RWPE1 (cell line): ENCODE results near the gene XXYLT1.
A peak's percentile ranks its signal among the peaks of the same experiment; 100 is the strongest.

ENCODE experiments used
- CTCF ChIA-PET: fragments of 350-600 bp; sonication (Branson Sonifier 250); formaldehyde crosslinking; extraction: SDS; loops from one replicate; lab custom pipeline; 2021; lab: Yijun Ruan, JAX
- POLR2A ChIA-PET: fragments of 400-600 bp; formaldehyde crosslinking; extraction: SDS; loops from one replicate; lab custom pipeline; 2020; ENCODE audit warnings: antibody characterized with exemption; ENCODE audit not compliant: low non-redundant PET; lab: Yijun Ruan, JAX
- DNase-seq: peaks from one replicate; pipeline ENCODE4 v3.0.0; 2012; ENCODE audit warnings: low spot score
- H3K27ac ChIP-seq: fragments of 450-650 bp; 2 replicates; pipeline ENCODE4 v1.5.1; 2017
- TF ChIP-seq, protein P1 (sequence below): fragments of 450-650 bp; conservative IDR thresholded peaks from 2 replicates; pipeline ENCODE4 v1.5.1; 2017; ENCODE audit warnings: low read depth, mild to moderate bottlenecking

The XXYLT1 gene, protein sequence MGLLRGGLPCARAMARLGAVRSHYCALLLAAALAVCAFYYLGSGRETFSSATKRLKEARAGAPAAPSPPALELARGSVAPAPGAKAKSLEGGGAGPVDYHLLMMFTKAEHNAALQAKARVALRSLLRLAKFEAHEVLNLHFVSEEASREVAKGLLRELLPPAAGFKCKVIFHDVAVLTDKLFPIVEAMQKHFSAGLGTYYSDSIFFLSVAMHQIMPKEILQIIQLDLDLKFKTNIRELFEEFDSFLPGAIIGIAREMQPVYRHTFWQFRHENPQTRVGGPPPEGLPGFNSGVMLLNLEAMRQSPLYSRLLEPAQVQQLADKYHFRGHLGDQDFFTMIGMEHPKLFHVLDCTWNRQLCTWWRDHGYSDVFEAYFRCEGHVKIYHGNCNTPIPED

DNA sequence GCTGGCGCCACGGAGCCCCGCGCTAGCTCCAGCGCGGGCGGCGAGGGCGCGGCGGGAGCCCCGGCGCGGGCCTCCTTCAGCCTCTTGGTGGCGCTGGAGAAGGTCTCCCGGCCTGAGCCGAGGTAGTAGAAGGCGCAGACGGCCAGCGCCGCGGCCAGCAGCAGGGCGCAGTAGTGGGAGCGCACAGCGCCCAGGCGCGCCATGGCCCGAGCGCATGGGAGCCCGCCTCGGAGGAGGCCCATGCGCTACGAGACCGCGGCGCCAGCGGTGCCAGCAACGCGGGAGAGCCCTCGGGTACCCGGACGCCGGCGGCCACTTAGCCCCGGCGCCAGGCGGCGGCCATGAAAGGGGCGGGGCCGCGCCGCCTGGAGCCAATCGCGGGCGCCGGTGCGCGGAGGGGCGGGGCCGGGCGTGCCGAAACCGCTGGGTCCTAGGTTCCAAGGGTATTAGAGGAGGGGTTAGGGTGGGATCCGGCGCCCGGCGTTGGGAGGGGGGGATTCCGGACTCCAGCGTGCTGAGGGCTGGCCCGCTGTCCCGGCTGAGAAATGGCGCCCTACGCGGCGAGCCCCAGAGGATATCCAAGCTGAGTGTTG lies at the start of gene XXYLT1:
XXYLT1 (minus strand) TSS at position 343 of the 593 bp plus-strand sequence; CDS start at position 242, 101 bp downstream.
- TF ChIP-seq, protein P1, sequence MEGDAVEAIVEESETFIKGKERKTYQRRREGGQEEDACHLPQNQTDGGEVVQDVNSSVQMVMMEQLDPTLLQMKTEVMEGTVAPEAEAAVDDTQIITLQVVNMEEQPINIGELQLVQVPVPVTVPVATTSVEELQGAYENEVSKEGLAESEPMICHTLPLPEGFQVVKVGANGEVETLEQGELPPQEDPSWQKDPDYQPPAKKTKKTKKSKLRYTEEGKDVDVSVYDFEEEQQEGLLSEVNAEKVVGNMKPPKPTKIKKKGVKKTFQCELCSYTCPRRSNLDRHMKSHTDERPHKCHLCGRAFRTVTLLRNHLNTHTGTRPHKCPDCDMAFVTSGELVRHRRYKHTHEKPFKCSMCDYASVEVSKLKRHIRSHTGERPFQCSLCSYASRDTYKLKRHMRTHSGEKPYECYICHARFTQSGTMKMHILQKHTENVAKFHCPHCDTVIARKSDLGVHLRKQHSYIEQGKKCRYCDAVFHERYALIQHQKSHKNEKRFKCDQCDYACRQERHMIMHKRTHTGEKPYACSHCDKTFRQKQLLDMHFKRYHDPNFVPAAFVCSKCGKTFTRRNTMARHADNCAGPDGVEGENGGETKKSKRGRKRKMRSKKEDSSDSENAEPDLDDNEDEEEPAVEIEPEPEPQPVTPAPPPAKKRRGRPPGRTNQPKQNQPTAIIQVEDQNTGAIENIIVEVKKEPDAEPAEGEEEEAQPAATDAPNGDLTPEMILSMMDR: no peak; the same call in 1 of the 2 replicates
- ChIA-PET CTCF (interaction anchor here (0.5 to 2.6 kb wide), 32 partner anchors 9 to 598 kb away, joined by 3 to 33 read pairs (median 3); partner anchors contain the start of genes APOD and LSG1), POLR2A (no interaction called here)
- H3K27ac ChIP-seq: peak within 1 kb of the TSS; percentile 91
- peak; percentile 84 for DNase-seq

DNA sequence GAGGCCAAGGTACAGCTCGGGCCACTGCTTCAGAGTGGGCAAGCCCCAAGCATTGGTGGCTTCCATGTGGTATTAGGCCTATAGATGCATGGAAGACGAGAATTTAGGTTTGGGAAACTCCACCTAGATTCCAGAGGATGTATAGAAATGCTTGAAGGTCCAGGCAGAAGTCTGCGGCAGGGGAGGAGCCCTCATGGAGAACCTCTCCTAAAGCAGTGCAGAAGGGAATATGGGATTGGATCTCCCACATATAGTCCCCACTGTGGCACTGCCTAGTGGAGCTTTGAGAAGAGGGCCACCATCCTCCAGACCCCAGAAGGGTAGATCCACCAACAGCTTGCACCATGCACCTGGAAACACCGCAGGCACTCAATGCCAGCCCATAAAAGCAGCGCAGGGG lies 48.1 kb upstream of the XXYLT1 start:
- TF ChIP-seq, protein P1: no peak
- POLR2A ChIA-PET: no interaction called here
- DNase-seq: no peak

DNA sequence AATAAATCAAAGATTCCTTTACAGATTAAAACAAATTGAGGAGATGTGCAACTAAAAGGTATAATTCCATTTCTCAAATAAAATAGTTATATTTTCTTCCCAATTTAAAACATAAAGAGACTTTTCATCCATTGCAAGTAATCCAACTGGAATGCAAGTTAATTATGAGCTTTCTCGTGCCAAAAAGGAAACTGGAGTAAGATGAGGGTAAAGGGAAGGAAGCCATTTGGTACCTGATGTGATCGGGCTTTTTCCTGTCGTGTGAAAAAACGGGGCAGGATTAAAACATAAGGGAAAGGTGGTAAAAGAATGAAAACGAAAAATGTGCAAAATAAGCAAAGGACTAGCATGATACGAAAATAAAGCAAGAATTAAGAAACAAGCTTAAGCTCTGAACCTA lies 41.8 kb upstream of the XXYLT1 start:
- no peak for DNase-seq
- H3K27ac ChIP-seq: no peak overlapping the region
- TF ChIP-seq, protein P1: no peak
- ChIA-PET POLR2A (interaction anchor here (1.0 kb wide), 1 partner anchor 130 kb away, joined by 3 read pairs; the partner anchor contains the start of gene ACAP2), CTCF (no interaction called here)

More for the DNA sequence above, 48.1 kb upstream of the XXYLT1 start:
- CTCF ChIA-PET: interaction anchor here (0.7 kb wide), 1 partner anchor 27 kb away, joined by 3 read pairs; no protein-coding TSS in a partner anchor
- no peak overlapping the region for H3K27ac ChIP-seq

DNA sequence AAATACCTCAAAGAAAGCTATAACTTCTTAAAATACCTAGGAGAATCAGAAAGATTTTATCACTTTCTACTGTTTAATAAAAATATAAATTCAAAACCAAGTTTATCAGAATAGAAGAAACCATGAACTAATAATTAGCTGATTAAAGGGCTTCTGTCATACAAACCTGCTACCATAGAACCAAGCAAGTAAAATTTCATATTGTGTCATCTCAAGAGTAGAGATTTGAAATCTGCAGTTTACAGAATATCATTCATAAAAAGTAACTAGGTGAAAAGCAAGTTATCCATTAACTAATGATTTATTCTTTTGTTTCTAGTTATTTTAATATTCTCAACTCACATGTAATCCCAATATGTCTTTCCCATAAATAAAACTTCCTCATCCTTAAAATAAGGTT lies 36.8 kb upstream of the XXYLT1 start:
- H3K27ac ChIP-seq: no peak overlapping the region
- POLR2A ChIA-PET: no interaction called here
- DNase-seq: no peak
- CTCF ChIA-PET: interaction anchor here (0.6 kb wide), 1 partner anchor 87 kb away, joined by 4 read pairs; no protein-coding TSS in a partner anchor
- TF ChIP-seq, protein P1: no peak

DNA sequence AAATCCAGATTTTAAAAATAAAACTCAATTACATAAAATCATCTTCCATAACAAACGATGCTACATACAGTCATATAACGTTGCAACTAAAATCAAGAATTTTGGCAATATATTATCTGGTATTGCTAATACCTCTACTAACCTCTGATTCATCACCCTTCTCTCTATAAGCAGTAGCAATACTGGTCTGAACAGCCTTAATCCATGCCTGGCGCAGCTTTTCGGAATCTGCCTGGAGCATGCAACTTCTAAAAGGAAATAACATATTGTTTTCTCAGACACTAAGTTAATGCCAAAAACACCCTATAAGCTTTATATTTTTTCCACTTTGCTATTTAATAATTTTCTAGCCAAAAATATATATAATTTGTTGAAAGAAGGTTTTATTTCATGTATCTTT lies 35.4 kb upstream of the XXYLT1 start:
- ChIA-PET POLR2A (no interaction called here), CTCF (no interaction called here)
- DNase-seq: no peak
- TF ChIP-seq, protein P1: no peak
- no peak overlapping the region for H3K27ac ChIP-seq

DNA sequence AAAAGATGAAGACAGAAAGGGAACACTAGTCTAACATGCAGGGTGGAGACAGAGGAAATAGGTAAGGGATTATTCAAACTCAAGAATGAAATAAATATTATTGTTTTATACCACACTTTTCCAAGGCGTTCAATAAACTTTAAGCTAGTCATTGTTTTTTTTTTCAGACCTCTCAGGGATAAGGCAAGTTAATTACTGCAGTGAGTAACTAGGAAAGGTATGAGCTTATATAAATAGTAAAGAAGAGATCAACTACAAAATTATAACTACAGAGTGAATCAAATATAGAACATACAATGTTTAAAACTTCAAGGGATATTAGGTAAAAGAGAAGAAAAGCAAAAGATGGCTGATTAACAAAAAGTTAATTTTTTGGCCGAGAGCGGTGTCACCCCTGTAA lies 31.5 kb upstream of the XXYLT1 start:
- DNase-seq: no peak
- ChIA-PET POLR2A (no interaction called here), CTCF (no interaction called here)
- TF ChIP-seq, protein P1: no peak
- no peak overlapping the region for H3K27ac ChIP-seq
